HuH-7.5 (cell line): ENCODE measurements around the gene MRPS35.
"Not testable (repeated sequence)": the region's sequence is repeated elsewhere in the genome, so short reads cannot be mapped to it uniquely, and the experiment has no call there.

Source experiments
- DNase-seq: peaks from one replicate; pipeline ENCODE4 v3.0.0; 2011; ENCODE audit warnings: low spot score

The MRPS35 gene

GRCh38 chr12:27709212-27709931 lies 1.3 kb upstream of the MRPS35 start:
- DNase-seq: no peak

GRCh38 chr12:27709932-27710591 lies 570 bp upstream of the MRPS35 start:
- DNase-seq: no peak

GRCh38 chr12:27711317-27711682 lies 668 bp downstream of the MRPS35 start:
- no peak for DNase-seq

GRCh38 chr12:27711967-27712366 lies 1.3 kb downstream of the MRPS35 start:
- DNase-seq: no peak

GRCh38 chr12:27723212-27723611 lies 12.6 kb downstream of the MRPS35 start:
- no peak for DNase-seq

GRCh38 chr12:27730097-27730588 lies 19.5 kb downstream of the MRPS35 start:
- no peak for DNase-seq

GRCh38 chr12:27732281-27732680 lies 21.6 kb downstream of the MRPS35 start:
- no peak for DNase-seq

- DNase-seq: no peak
Observed at GRCh38 chr12:27733052-27733656, 22.5 kb downstream of the MRPS35 start.

GRCh38 chr12:27733791-27734190 lies 23.2 kb downstream of the MRPS35 start:
- DNase-seq: no peak

- DNase-seq: not testable (repeated sequence)
Observed at GRCh38 chr12:27734321-27734720, 23.7 kb downstream of the MRPS35 start.

GRCh38 chr12:27743601-27744000 lies 33.0 kb downstream of the MRPS35 start:
- no peak for DNase-seq

- not testable (repeated sequence) for DNase-seq
Observed at GRCh38 chr12:27745734-27746133, 35.1 kb downstream of the MRPS35 start.

GRCh38 chr12:27747111-27747820 lies 36.6 kb downstream of the MRPS35 start:
- DNase-seq: no peak

GRCh38 chr12:27751386-27752047 lies 40.9 kb downstream of the MRPS35 start:
- DNase-seq: no peak

GRCh38 chr12:27754795-27755194 lies 44.2 kb downstream of the MRPS35 start:
- no peak for DNase-seq

GRCh38 chr12:27756670-27757195 lies 46.1 kb downstream of the MRPS35 start:
- DNase-seq: no peak

GRCh38 chr12:27762757-27763156 lies 52.1 kb downstream of the MRPS35 start:
- DNase-seq: no peak

GRCh38 chr12:27766587-27766986 lies 56.0 kb downstream of the MRPS35 start:
- DNase-seq: no peak

- DNase-seq: no peak
Observed at GRCh38 chr12:27769142-27769673, 58.6 kb downstream of the MRPS35 start.

- DNase-seq: no peak
Observed at GRCh38 chr12:27771481-27772327, 61.1 kb downstream of the MRPS35 start.
